NCI-H146 (cell line): ENCODE measurements around the gene LILRA5.
"Not testable (repeated sequence)": the region's sequence is repeated elsewhere in the genome, so short reads cannot be mapped to it uniquely, and the experiment has no call there.

ENCODE experiments used
- DNase-seq: peaks from one replicate; lab custom pipeline; 2025; lab: John Stamatoyannopoulos, UW

LILRA5 gene

DNA sequence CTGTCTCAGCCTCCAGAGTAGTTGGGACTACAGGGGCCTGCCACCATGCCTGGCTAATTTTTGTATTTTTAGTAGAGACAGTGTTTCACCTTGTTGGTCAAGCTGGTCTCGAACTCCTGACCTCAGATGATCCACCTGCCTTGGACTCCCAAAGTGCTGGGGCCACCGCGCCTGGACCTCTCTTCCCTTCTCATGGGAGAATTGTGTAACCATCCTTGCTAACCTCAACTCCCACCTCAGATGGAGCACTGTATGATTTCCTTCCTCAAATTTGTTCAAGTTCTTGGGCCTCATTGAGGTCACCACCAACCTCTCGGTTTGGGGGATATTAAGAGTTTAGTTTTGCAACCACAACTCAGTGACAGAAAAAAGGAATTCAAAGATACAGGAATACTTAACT, 10.7 kb downstream of the LILRA5 start:
- no peak for DNase-seq

GRCh38 chr19:54299515-54299914, 13.5 kb downstream of the LILRA5 start:
- DNase-seq, result no peak

DNA sequence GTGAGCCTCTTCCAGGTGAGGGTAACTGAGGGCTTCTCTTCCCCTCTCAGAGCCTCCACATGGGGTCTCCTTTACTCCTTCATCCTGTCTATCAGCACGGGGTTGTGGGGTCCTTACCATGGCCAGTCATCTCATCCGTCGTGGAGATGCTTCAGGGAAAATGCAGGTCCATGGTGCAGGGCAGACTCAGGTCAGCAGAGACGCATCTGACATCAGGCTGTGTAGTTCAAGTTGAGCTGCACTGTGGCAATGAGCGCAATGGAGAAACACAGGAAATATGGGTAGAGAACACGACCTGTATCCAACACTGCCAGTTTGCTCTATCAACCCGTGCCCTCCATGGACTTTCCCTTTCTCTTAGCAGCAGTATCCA, 13.9 kb downstream of the LILRA5 start:
- DNase-seq, result no peak

DNA sequence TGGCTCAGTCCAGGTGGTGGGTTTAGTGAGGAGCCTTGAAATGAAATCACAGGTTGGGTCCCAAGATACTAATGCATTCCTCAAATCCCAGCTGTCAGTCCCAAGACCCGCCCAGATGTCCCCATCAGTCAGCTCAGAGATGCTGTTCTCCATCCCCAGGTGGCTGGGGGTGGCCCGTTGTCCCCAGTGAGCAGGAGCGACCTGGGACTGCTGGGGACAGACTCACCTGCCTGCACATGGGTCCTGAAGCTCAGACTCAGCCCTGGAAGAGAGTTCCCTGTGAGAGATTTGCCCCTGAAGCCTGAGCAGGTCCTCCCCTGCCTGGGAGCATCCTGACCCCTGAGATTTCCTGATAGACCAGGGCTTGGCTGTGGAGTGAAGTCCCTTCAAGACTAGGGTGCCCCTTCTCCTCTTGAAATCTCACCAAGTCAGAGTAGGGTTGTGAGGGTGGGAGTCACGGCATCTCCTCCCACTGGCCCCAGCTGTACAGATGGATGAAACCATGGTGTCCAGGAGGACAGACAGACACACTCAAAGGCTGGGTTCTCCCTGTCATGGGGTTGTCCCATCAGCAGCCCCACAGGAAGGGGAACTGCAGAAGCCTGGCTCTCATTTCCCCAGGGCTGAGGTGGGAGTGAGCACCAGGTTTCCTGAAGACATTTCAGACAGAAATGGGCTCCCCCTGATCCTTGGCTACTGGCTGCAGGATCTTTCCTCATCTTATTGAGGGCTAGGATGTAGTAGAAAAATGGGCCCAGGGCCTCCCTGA, 14.4 kb downstream of the LILRA5 start:
- DNase-seq, result no peak

- no peak for DNase-seq
Measured at GRCh38 chr19:54297759-54298305, 15.1 kb downstream of the LILRA5 start.

GRCh38 chr19:54294539-54294938, 18.4 kb downstream of the LILRA5 start:
- DNase-seq, result no peak

DNA sequence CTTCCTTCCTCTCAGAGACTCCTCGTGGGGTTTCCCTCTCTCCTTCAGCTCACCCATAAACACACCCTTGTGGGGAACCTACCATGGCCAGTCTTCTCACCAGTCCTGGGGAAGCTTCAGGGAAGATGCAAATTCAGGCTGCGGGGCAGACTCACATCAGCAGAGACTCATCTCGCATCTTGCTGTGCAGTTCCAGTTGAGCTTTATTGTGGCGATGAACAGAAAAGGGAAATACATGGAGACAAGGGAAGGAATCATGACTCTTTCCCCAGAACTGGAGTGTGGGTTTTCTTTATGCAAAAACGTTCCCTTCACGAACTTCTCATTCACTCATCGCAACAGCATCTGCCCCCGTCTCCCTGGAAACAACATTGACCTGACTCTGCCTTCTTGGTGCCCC, 23.8 kb downstream of the LILRA5 start:
- not testable (repeated sequence) for DNase-seq

GRCh38 chr19:54287456-54287855, 25.5 kb downstream of the LILRA5 start:
- DNase-seq, result no peak

DNA sequence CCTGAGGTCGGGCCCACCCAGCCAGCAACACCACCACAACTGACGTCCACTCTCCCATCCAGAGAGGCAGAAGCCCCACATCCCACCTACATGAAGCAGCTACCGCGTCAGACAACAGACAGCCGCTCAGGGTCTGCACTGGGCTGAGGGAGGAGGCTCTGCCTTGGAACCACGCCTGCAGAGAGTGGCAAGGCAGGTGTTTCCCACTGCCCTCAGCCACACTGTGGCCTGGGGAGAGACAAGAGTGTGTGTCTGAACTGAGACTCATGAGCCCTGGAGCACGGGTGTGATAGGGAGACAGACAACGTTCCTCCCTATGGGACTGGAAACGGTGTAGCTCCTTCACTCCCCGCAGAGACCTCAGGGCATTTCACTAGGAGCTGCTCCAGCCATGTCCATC, 26.7 kb downstream of the LILRA5 start:
- not testable (repeated sequence) for DNase-seq

- not testable (repeated sequence) for DNase-seq
Measured at GRCh38 chr19:54285427-54286056, 27.4 kb downstream of the LILRA5 start.

GRCh38 chr19:54282686-54283470, 30.1 kb downstream of the LILRA5 start:
- DNase-seq, result no peak

DNA sequence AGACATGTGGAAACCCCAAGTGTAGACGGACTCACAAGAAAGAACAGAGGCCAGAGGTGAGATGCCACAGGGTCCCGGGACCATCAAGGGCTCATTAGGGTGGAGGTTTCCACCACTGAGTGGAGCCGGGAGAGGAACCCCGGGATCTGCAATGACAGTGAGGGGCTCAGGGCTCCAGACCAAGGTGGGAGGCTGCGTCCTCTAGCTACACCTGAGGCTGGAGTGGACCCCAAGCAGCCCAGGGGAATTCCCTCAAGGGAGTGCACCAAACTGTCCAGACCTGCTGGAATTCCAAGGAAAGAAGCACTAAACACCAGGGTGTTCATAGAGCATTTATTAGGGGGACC, 31.3 kb downstream of the LILRA5 start:
- DNase-seq, result not testable (repeated sequence)

DNA sequence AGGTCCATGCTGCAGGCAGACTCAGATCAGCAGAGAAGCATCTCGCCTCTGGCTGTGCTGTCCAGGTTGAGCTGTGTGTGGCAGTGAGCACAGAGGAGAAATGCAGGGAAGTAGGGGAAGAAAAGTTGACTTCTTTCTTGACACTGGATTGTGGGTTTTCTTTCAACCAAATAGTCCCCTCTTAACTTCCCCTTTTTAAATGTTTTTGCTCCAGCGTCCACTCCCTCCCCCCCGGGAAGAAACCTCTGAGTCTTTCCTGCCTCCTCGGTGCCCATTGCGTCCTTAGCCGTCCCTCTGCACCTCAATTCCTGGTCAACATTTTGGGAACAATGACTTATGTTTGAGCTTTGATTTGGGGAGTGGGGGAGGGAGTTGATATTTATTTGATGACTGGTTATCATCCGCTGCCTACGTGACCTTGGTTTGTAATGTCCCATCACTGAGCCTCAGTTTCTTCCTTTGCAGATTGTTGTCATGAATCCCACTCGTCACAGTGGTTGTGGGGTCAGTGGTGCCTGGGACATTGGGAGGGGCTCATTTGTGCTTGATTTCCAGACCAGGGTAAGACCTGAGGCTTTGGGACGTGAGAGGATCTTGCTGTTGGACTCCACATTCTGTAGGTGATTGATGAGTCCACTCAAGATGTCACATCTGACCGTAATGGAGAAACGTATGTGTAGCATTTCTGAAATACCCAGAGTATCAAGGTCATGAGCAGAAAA, 31.8 kb downstream of the LILRA5 start, which contains the start of gene LILRB2:
Gene LILRB2 (minus strand): TSS at position 104 of the 722 bp plus-strand sequence. CDS start 614 bp downstream, outside the sequence.
- DNase-seq, result no peak

- DNase-seq, result not testable (repeated sequence)
Measured at GRCh38 chr19:54280441-54280840, 32.5 kb downstream of the LILRA5 start.

DNA sequence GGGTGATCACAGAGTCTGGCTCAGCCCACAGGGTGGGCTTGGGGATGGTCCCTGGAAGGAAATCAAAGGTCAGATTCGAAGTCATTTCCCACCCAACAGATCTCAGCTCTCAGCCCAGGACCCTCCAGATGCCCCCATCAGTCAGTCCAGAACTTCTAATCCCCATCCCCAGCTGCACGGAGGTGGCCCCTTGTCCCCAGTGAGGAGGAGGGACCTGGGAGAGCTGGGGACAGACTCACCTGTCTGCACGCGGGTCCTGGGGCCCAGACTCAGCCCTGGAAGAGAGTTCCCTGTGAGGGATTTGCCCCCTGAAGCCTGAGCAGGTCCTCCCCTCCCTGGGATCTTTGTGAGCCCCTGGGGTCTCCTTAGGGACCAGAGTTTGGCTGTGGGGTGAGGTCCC, 32.9 kb downstream of the LILRA5 start:
- not testable (repeated sequence) for DNase-seq

DNA sequence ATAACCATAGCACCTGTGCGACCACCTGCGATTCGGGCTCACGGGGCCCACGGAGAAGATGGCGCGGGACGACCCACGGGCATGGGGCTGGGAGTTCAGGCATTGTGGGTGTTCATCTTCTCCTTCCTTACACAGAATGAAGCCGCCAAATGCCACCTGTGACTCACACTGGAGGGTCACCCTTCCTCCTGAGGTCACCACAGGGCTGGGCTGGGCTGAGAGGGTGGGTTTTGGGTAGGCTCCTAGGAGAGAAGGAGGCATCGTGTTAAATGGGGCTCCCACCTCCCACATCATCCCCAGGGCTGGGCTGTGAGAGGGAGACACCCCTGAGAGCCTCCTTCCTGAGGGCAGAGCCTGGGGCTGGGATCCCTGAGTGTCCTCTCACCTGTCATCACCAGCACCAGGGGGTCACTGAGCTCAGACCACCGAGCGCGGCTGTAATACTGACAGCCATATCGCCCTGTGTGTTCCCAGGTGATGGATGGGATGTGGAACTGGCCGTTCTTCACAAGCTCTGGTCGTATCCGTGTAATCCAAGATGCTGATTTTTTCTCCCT, 33.5 kb downstream of the LILRA5 start:
- DNase-seq, result no peak

DNA sequence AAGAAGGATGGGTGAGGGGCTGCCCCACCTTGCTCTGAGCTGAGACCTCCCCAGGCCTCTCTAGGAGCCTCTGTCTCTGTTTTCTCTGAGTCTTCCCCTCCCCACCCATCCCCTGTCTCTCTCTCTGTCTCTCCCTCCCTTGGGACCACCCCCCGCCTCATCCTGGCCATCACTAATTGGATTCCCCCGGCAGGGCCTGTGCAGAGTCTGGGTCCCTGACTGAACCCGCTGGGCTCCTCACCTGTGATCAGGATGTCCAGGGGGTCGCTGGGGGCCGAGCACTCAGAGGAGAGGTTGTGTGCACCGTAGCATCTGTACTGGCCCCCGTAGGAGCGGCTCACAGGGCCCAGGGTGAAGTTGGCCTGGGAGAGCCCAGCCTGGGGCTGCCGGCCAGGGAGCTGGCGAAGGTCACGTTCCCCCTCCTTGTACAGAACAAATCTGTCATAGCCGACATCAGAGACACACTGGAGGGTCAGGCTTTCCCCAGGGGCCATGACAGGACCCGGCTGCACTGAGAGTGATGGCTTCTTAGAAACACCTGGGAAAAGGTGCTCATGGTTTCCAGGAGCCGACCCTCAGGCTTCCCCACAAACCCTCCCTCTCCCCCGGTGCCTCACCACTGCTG, 34.3 kb downstream of the LILRA5 start:
- DNase-seq, result not testable (repeated sequence)

DNA sequence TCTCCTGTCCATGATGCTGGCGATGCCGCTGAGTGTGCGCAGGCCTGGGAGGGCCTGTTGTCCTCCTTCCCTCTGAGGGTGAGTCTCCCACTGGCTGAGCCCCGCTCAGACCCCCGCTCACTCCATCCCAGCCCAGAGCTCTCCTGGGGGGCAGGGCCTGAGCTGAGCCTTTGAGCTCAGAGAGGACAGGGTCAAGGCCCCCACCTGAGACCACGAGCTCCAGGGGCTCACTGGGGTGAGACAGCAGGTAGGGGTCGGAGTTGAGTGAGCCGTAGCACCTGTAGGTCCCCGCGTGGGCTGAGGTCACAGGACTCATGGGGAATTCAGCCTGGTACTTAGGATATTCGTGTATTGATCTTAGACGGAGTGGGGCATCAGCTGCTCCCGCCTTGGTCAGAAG, 34.9 kb downstream of the LILRA5 start:
- DNase-seq, result not testable (repeated sequence)

GRCh38 chr19:54277111-54277615, 35.8 kb downstream of the LILRA5 start:
- not testable (repeated sequence) for DNase-seq

GRCh38 chr19:54275951-54276350, 37.0 kb downstream of the LILRA5 start:
- DNase-seq, result no peak

GRCh38 chr19:54274516-54274915, 38.5 kb downstream of the LILRA5 start:
- not testable (repeated sequence) for DNase-seq
